ENCODE data around the gene DAZAP2.
A peak's percentile ranks its signal among the peaks of the same experiment; 100 is the strongest.
"Not testable (repeated sequence)": the region's sequence is repeated elsewhere in the genome, so short reads cannot be mapped to it uniquely, and the experiment has no call there.

DAZAP2 gene

DNA sequence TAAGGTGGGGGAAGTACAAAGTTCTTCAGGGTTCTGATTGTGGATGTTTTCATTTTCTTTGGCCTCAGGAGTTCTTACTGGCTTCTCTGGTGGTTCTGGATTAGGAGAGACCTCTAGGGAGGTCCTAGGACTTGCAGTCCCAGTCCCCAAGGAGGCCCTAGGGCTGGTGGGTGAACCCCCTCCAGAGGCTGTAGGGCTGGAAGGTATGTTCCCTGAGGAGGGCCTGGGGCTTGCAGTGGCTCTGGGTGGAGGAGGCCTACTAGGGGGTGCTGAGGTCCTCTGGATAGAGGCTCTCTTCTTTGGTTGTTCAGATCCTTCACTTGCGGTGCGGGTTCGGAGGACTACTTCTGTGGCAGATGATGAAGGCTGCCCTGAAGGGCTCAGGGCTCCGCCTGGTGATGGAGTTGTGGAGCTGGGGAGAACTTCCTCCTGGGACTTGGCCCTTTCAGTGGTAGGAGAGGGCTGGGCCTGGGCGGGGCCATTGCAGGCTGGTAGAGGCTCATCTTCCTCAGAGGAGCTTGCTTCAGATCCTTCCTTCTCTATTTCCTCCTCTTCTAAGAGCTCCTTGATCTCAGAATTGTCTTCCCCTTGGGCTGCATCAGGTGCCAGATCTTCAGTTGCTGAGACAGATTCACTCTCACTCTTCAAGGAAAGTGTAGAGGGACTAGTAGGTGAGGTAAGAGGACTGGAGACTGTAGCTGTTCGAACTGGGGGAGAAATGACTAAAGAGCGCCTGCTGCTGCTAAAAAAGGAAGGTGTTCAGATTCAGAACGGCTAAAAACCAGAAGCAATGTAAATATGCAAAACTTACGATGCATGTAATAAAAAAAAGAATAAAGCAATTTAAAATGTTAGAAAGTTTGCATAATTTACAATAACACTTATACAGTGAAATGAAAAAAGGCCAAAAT, 53.2 kb downstream of the DAZAP2 start:
- DNase-seq (ENCODE audit: extremely low spot score, insufficient read length, low read depth) = not testable (repeated sequence)
- FAIRE-seq = peak; percentile 15
